ENCODE measurements around the gene WFS1. TPM values are rescaled to one million over a fixed set of nuclear protein-coding genes. Genes with fewer than 3 reads are reported as not detected.

WFS1 gene
- total and polyA plus RNA-seq, 2 experiments from 2014 or later = 36.1 to 43.1 TPM

- no peaks in the 10 kb centered on the region for H3K79me2 ChIP-seq
- H4K20me1 ChIP-seq (ENCODE audit: insufficient read depth, poor library complexity, severe bottlenecking) = no peaks in the 10 kb centered on the region
- DNase-seq (ENCODE audit: low spot score) = no peak
- 66% methylated on average over 6 of the region's 6 CpGs for WGBS (ENCODE audit: low lambda C conversion rate, missing lambda C conversion rate)
- H3K9me2 ChIP-seq (replicated peaks; ENCODE audit: insufficient read depth) = no peaks in the 10 kb centered on the region
- no peak overlapping the region for H3K4me2 ChIP-seq
- H3K27ac ChIP-seq = no peak overlapping the region
- peaks cover 5% of the 10 kb centered on the region for H3K4me1 ChIP-seq (ENCODE audit: insufficient read depth)
- no peaks in the 10 kb centered on the region for H3K36me3 ChIP-seq (replicated peaks; ENCODE audit: insufficient read depth, low read depth)
- no peak overlapping the region for H3K4me3 ChIP-seq
- H2AFZ ChIP-seq = no peak overlapping the region
- peaks cover 12% of the 10 kb centered on the region for H3K27me3 ChIP-seq
- H3K9me3 ChIP-seq (ENCODE audit: low read depth) = no peaks in the 10 kb centered on the region
- TF ChIP-seq EZH2 (IDR thresholded peaks at IDR 0.05; ENCODE audit: borderline replicate concordance) = no peak
Observed at GRCh38 chr4:6313216-6313615, 43.6 kb downstream of the WFS1 start.

GRCh38 chr4:6316461-6317003, 46.9 kb downstream of the WFS1 start:
- Histone ChIP-seq H3K27me3 (no peaks in the 10 kb centered on the region), H2AFZ (no peak overlapping the region), H3K27ac (no peak overlapping the region), H3K9me3 (ENCODE audit: low read depth) (no peaks in the 10 kb centered on the region), H3K4me1 (ENCODE audit: insufficient read depth) (no peaks in the 10 kb centered on the region), H3K4me3 (no peak overlapping the region), H4K20me1 (ENCODE audit: insufficient read depth, poor library complexity, severe bottlenecking) (no peaks in the 10 kb centered on the region), H3K79me2 (no peaks in the 10 kb centered on the region), H3K36me3 (replicated peaks; ENCODE audit: insufficient read depth, low read depth) (no peaks in the 10 kb centered on the region), H3K9me2 (replicated peaks; ENCODE audit: insufficient read depth) (no peaks in the 10 kb centered on the region), H3K4me2 (no peak overlapping the region)
- 77% methylated on average over 6 of the region's 6 CpGs for WGBS (ENCODE audit: low lambda C conversion rate, missing lambda C conversion rate)
- no peak for DNase-seq (ENCODE audit: low spot score)
- TF ChIP-seq CTCF (IDR thresholded peaks at IDR 0.05; ENCODE audit: poor library complexity) (no peak), EZH2phosphoT487 (IDR thresholded peaks at IDR 0.05; ENCODE audit: low read depth, severe bottlenecking, unreplicated experiment) (no peak), EZH2 (IDR thresholded peaks at IDR 0.05; ENCODE audit: borderline replicate concordance) (no peak)

- Histone ChIP-seq H3K4me2 (no peak overlapping the region), H3K4me3 (no peak overlapping the region), H3K36me3 (replicated peaks; ENCODE audit: insufficient read depth, low read depth) (no peaks in the 10 kb centered on the region), H3K79me2 (no peaks in the 10 kb centered on the region), H3K27ac (no peak overlapping the region), H2AFZ (no peak overlapping the region), H3K4me1 (ENCODE audit: insufficient read depth) (no peaks in the 10 kb centered on the region), H3K27me3 (no peaks in the 10 kb centered on the region), H3K9me2 (replicated peaks; ENCODE audit: insufficient read depth) (no peaks in the 10 kb centered on the region), H4K20me1 (ENCODE audit: insufficient read depth, poor library complexity, severe bottlenecking) (no peaks in the 10 kb centered on the region), H3K9me3 (ENCODE audit: low read depth) (no peaks in the 10 kb centered on the region)
- DNase-seq (ENCODE audit: low spot score) = no peak
- WGBS (ENCODE audit: low lambda C conversion rate, missing lambda C conversion rate) = 86% methylated on average over 12 of the region's 12 CpGs
- no peak for TF ChIP-seq EZH2 (IDR thresholded peaks at IDR 0.05; ENCODE audit: borderline replicate concordance)
- TF ChIP-seq CTCF (IDR thresholded peaks at IDR 0.05; ENCODE audit: poor library complexity) = no peak
- no peak for TF ChIP-seq EZH2phosphoT487 (IDR thresholded peaks at IDR 0.05; ENCODE audit: low read depth, severe bottlenecking, unreplicated experiment)
Observed at GRCh38 chr4:6318206-6318605, 48.6 kb downstream of the WFS1 start.

GRCh38 chr4:6319530-6320150, 50.0 kb downstream of the WFS1 start:
- DNase-seq (ENCODE audit: low spot score) = no peak
- H3K36me3 ChIP-seq (replicated peaks; ENCODE audit: insufficient read depth, low read depth) = no peaks in the 10 kb centered on the region
- H3K4me3 ChIP-seq = no peak overlapping the region
- no peak for TF ChIP-seq CTCF (IDR thresholded peaks at IDR 0.05; ENCODE audit: poor library complexity)
- no peak for TF ChIP-seq EZH2 (IDR thresholded peaks at IDR 0.05; ENCODE audit: borderline replicate concordance)
- TF ChIP-seq EZH2phosphoT487 (IDR thresholded peaks at IDR 0.05; ENCODE audit: low read depth, severe bottlenecking, unreplicated experiment) = no peak
- no peaks in the 10 kb centered on the region for H3K9me3 ChIP-seq (ENCODE audit: low read depth)
- no peaks in the 10 kb centered on the region for H3K79me2 ChIP-seq
- WGBS (ENCODE audit: low lambda C conversion rate, missing lambda C conversion rate) = 84% methylated on average over 12 of the region's 12 CpGs
- no peaks in the 10 kb centered on the region for H3K9me2 ChIP-seq (replicated peaks; ENCODE audit: insufficient read depth)
- no peaks in the 10 kb centered on the region for H3K4me1 ChIP-seq (ENCODE audit: insufficient read depth)
- H3K4me2 ChIP-seq = no peak overlapping the region
- no peak overlapping the region for H3K27ac ChIP-seq
- no peaks in the 10 kb centered on the region for H3K27me3 ChIP-seq
- H2AFZ ChIP-seq = no peak overlapping the region
- H4K20me1 ChIP-seq (ENCODE audit: insufficient read depth, poor library complexity, severe bottlenecking) = no peaks in the 10 kb centered on the region
